GM18517 (cell line): ENCODE measurements around the gene ADGRG6.
"Not testable (repeated sequence)": the region's sequence is repeated elsewhere in the genome, so short reads cannot be mapped to it uniquely, and the experiment has no call there.

Experiments used
- ATAC-seq: cut with Tn5 transposase; IDR thresholded peaks from one replicate; pipeline ENCODE4 v1.9.1; 2021; ENCODE audit warnings: mild to moderate bottlenecking, moderate library complexity; ENCODE audit not compliant: unreplicated experiment

The ADGRG6 gene

GRCh38 chr6:142343938-142344337 lies 42.1 kb downstream of the ADGRG6 start:
- ATAC-seq, result no peak

GRCh38 chr6:142345261-142345660 lies 43.5 kb downstream of the ADGRG6 start:
- no peak for ATAC-seq

DNA sequence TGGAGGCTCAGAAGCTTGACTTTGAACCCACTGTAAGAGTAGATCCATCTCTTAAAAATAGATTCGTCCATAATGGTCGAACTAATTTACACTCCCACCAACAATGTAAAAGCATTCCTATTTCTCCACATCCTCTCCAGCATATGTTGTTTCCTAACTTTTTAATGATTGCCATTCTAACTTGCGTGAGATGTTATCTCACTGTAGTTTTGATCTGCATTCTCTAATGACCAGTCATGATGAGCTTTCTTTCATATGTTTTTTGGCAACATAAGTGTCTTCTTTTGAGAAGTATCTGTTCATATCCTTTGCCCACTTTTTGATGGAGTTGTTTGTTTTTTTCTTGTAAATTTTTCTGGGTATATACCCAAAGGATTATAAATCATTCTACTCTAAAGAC lies 44.4 kb downstream of the ADGRG6 start:
- not testable (repeated sequence) for ATAC-seq

- no peak for ATAC-seq
These were observed 47.5 kb downstream of the ADGRG6 start for GRCh38 chr6:142349215-142349823.

DNA sequence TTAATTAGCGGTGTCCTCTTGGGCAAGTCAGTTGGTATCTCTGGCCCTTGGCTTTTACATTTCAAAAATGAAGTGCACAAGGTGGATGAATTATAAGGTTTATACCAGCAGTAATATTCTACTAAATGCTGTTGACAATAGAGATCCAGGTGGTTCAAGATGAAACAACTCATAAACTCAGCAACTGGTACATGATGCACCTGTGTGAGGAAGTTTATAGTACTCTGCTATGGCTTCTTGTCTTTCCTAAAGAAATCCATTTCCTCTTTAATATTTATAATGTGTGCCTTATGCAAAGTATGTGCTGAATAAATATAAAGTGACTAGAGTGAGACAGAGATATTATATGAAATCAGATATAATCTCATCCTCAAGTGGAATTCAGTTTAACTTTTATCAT lies 48.5 kb downstream of the ADGRG6 start:
- no peak for ATAC-seq

GRCh38 chr6:142353690-142354089 lies 51.9 kb downstream of the ADGRG6 start:
- ATAC-seq, result no peak

GRCh38 chr6:142354650-142355049 lies 52.8 kb downstream of the ADGRG6 start:
- ATAC-seq, result no peak

DNA sequence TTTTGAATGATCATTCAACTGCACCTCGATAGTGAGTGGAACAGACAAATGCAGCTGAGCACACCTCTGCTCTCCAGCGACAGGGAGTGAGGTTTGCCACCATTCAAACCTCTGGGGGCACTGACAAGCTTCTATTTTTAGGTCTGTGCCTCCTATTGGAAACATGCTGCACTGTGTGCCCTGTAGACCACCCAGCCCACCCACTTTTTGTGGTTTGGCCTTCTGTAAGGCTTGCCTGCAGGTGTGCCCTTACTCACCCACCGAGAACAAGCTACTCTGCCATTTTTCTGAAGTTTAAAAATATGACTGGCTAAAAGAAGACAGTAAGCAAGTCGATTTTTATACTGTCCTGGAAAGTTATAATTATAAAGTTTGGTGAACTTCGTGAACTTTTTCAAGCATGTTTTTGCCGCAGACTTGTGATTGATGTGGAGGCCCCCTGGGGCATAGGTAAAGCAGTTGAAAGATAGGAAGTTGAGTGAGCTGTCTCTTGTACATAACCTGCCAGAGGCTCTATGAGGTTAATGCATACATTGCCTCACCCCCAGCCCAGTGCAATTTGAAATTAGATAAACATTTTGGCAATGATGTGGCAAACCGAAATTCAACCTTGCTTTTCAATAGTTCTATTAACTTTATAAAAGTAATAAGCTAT lies 53.8 kb downstream of the ADGRG6 start:
- no peak for ATAC-seq

DNA sequence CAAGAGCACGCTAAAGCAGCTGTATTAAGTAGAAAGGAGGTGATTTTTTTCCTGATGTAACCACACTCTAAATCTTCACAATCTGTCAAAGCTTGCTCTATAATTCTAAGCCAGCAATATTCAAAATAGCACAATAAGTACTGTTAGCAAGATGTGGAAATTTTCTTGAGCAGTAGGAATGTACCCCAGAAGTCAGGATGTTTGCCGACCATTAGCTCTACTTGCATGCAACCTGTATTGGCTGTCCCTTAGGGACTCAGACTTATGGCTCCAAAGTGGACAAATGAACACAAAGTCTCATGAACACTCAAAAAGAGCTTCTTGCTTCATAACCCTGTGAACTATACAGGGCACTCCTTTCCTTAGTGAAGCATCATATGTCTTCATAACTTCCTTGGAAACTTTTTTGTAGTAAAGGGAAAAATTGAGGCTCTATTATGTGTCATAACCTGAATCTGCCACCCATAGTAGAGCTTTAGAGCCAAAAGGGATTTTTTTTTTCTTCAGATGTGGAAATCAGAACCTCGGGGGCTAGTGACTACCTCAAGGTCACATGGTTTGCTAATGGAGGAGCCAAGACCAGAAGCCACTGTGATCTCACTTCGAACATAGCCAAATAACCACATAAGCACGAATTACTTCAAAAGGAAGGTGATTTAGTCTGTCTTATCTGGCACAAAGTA lies 54.5 kb downstream of the ADGRG6 start:
- ATAC-seq, result no peak

GRCh38 chr6:142356884-142357225 lies 55.0 kb downstream of the ADGRG6 start:
- no peak for ATAC-seq

GRCh38 chr6:142357879-142358278 lies 56.1 kb downstream of the ADGRG6 start:
- ATAC-seq, result no peak

DNA sequence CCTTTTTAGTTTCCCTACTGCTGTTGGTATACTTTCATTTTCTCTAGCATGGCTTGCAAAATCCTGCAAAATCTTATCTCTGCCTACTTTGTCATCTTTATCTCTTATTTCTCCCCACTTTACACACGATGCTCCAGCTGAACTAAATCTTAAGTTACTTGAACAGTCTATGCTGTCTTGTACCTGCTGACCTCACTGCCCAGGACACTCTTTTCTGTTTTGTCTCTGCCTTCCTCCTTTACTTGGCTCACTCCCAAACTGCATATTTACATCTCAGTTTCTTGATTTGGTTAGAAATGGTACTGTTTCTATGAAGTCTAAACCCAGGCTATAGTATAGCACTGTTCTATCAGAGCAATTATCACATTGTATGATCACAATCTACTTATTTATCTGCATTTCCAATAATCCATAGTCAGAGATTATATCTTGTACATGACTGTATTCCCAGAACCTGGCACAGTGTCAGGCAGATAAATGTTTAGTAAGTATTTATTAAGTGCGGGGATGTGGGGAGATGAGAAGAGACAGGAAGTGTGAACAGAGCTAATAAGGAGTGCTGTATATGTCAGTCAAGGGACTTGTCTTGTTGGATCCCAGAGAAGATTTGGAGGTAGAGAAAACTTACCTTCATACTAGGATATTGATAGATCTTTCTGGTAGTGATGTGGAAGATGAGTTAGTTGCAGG lies 57.6 kb downstream of the ADGRG6 start:
- no peak for ATAC-seq

GRCh38 chr6:142361345-142361744 lies 59.5 kb downstream of the ADGRG6 start:
- no peak for ATAC-seq

GRCh38 chr6:142361779-142362750 lies 60.3 kb downstream of the ADGRG6 start:
- no peak for ATAC-seq

DNA sequence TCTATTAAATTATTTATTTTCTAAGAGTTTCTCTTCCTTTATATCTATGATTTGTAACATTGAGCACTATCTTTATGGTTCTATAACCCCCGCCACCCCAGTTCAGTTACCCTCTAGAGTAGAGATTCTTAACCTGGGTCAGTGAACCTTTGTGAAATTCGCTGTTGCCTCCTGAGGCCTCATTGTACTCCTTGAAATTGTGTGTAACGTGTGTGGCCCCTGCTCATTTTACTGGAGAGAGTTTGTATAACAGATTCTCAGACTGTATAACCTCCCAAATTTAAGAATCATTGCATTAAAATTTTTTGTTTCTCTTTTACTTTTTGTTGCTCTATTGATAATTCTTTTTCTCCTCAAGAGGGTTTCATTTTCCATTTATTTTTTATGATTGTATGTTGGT lies 65.3 kb downstream of the ADGRG6 start:
- ATAC-seq, result no peak

DNA sequence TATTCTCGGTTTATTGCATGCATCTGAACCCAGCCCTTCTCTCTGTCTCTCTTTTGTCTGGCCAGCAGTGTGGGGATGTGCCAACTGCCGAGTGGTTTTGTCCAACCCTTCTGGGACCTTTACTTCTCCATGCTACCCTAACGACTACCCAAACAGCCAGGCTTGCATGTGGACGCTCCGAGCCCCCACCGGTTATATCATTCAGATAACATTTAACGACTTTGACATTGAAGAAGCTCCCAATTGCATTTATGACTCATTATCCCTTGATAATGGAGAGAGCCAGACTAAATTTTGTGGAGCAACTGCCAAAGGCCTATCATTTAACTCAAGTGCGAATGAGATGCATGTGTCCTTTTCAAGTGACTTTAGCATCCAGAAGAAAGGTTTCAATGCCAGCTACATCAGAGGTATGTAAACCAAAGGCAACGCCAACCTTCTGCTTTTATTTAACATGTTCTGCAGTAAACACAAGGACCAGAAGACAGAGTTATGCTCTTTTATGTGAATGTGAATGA lies 65.8 kb downstream of the ADGRG6 start:
- no peak for ATAC-seq

- no peak for ATAC-seq
These were observed 67.5 kb downstream of the ADGRG6 start for GRCh38 chr6:142369266-142369665.

DNA sequence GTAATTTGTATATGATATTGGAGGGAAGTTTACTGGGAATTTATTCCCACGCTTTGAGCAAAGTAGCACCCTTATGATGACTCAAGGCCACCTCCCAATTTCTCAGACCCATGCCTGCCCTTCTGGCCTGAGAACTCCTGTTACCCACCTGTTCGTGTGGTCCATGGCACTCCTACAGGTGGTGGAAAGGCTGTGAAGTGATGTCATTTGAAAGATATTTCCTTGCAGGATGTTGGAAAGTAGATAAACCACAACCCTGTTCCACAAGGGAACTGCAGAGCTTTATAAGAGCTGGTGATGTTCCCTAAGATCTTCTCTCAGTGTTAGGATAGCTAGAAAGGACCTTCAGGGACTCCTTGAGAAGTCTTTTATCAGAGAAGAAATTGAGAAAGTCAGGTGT lies 70.5 kb downstream of the ADGRG6 start:
- ATAC-seq, result no peak

GRCh38 chr6:142373268-142374090 lies 71.7 kb downstream of the ADGRG6 start:
- no peak for ATAC-seq
